Head of caudate nucleus (tissue), 42 donors: Measurements from ENCODE around the gene PER1.

Experiments
- DNase-seq, 42 donors: peaks; one replicate each; pipeline versions ENCODE4 v3.0.0 to v3.0.0-alpha.2; 2020 to 2021; ENCODE audit warnings: mixed read lengths in 7 of 42
- intact Hi-C: fragments of 100-400 bp; cut with DNase I; formaldehyde crosslinking; loops from one replicate; pipeline ENCODE4 v1.15.0; 2022

The PER1 gene

GRCh38 chr17:8152112-8152775 is at the start of gene PER1:
PER1 (minus strand) TSS chr17:8152404; CDS start chr17:8150706, 1,698 bp downstream.
- intact Hi-C loops: no loop called here
- DNase-seq: peak; percentile 93 to 99 (median 97)

- intact Hi-C loops: no loop called here
Measured at GRCh38 chr17:8192070-8192815, 40.0 kb upstream of the PER1 start.

GRCh38 chr17:8190506-8190905 is 38.3 kb upstream of the PER1 start:
- intact Hi-C loops: no loop called here
- no peak for DNase-seq

More at GRCh38 chr17:8192070-8192815, 40.0 kb upstream of the PER1 start:
- peak; percentile 70 to 99 (median 95) for DNase-seq

- peak; percentile 98 to 100 (median 99) for DNase-seq
- intact Hi-C loops: loop anchor here (10.0 kb wide), 1 partner anchor 65 kb away; the partner anchor contains the start of gene HES7
Measured at GRCh38 chr17:8189711-8190477, 37.7 kb upstream of the PER1 start, which contains the start of gene BORCS6. BORCS6 (minus strand) TSS chr17:8190180; CDS start chr17:8190140, 40 bp downstream.

- peak in 6 of 42 donors; percentile 19 to 38 (median 28) for DNase-seq
- intact Hi-C loops: loop anchor here (10.0 kb wide), 1 partner anchor 64 kb away; the partner anchor contains the start of gene HES7
Measured at GRCh38 chr17:8189041-8189710, 37.0 kb upstream of the PER1 start.

GRCh38 chr17:8188263-8188839 is 36.1 kb upstream of the PER1 start:
- DNase-seq: peak in 6 of 42 donors; percentile 13 to 28 (median 25)
- intact Hi-C loops: loop anchor here (10.0 kb wide), 1 partner anchor 64 kb away; the partner anchor contains the start of gene HES7

- intact Hi-C loops: loop anchor here (2.0 to 10.0 kb wide), 3 partner anchors 31 to 63 kb away; partner anchors contain the start of gene HES7
- DNase-seq: peak; percentile 67 to 96 (median 89)
Measured at GRCh38 chr17:8187517-8188262, 35.5 kb upstream of the PER1 start.

- peak; percentile 82 to 97 (median 93) for DNase-seq
- intact Hi-C loops: loop anchor here (2.0 to 10.0 kb wide), 3 partner anchors 30 to 62 kb away; partner anchors contain the start of gene HES7
Measured at GRCh38 chr17:8186787-8187516, 34.7 kb upstream of the PER1 start.

- intact Hi-C loops: loop anchor here (2.0 to 10.0 kb wide), 3 partner anchors 30 to 62 kb away; partner anchors contain the start of gene HES7
- no peak for DNase-seq
Measured at GRCh38 chr17:8186446-8186786, 34.2 kb upstream of the PER1 start.

- intact Hi-C loops: loop anchor here (2.0 to 10.0 kb wide), 3 partner anchors 29 to 61 kb away; partner anchors contain the start of gene HES7
- DNase-seq: peak; percentile 81 to 97 (median 91)
Measured at GRCh38 chr17:8185582-8186445, 33.6 kb upstream of the PER1 start.

GRCh38 chr17:8176998-8177731 is 25.0 kb upstream of the PER1 start:
- intact Hi-C loops: no loop called here
- peak in 1 of 42 donors; percentile 6 for DNase-seq

GRCh38 chr17:8176197-8176940 is 24.2 kb upstream of the PER1 start, which contains the start of gene TMEM107:
TMEM107 (minus strand) TSS chr17:8176380; CDS start chr17:8176286, 94 bp downstream.
- peak; percentile 77 to 95 (median 90) for DNase-seq
- intact Hi-C loops: no loop called here

GRCh38 chr17:8175795-8176196 is 23.6 kb upstream of the PER1 start:
- peak in 6 of 42 donors; percentile 19 to 53 (median 30) for DNase-seq
- intact Hi-C loops: no loop called here

- DNase-seq: peak in 2 of 42 donors; percentile 21 to 45
- intact Hi-C loops: no loop called here
Measured at GRCh38 chr17:8173871-8174322, 21.7 kb upstream of the PER1 start.
